ENCODE measurements around the gene IL4.

Gene IL4

GRCh38 chr5:132704875-132705274 is 31.1 kb downstream of the IL4 start:
- DNase-seq: no peak

- no peak for DNase-seq
Measured at GRCh38 chr5:132708645-132709044, 34.9 kb downstream of the IL4 start.

- no peak for DNase-seq
Measured at GRCh38 chr5:132714456-132715307, 40.9 kb downstream of the IL4 start.

- DNase-seq: no peak
Measured at GRCh38 chr5:132718544-132719312, 44.9 kb downstream of the IL4 start.

- DNase-seq: no peak
Measured at GRCh38 chr5:132725745-132726144, 52.0 kb downstream of the IL4 start.

- no peak for DNase-seq
Measured at GRCh38 chr5:132729896-132730295, 56.1 kb downstream of the IL4 start.
